GM21390 (cell line): ENCODE measurements around the gene CD163L1.

Experiments
- ATAC-seq: cut with Tn5 transposase; IDR thresholded peaks from one replicate; pipeline ENCODE4 v1.9.1; 2021; ENCODE audit not compliant: unreplicated experiment

CD163L1 gene

GRCh38 chr12:7411343-7411742 lies 32.6 kb downstream of the CD163L1 start:
- ATAC-seq: no peak

- ATAC-seq: no peak
These were observed 39.7 kb downstream of the CD163L1 start for GRCh38 chr12:7404275-7404674.

- no peak for ATAC-seq
These were observed 40.5 kb downstream of the CD163L1 start for GRCh38 chr12:7403466-7403865.

GRCh38 chr12:7399089-7399488 lies 44.9 kb downstream of the CD163L1 start:
- no peak for ATAC-seq

- no peak for ATAC-seq
These were observed 47.5 kb downstream of the CD163L1 start for GRCh38 chr12:7396418-7396817.

GRCh38 chr12:7395950-7396349 lies 48.0 kb downstream of the CD163L1 start:
- ATAC-seq: no peak

- ATAC-seq: no peak
These were observed 56.7 kb downstream of the CD163L1 start for GRCh38 chr12:7387289-7387688.

- ATAC-seq: no peak
These were observed 60.8 kb downstream of the CD163L1 start for GRCh38 chr12:7383157-7383556.

- no peak for ATAC-seq
These were observed 67.8 kb downstream of the CD163L1 start for GRCh38 chr12:7376196-7376595.

GRCh38 chr12:7375145-7375543 lies 68.8 kb downstream of the CD163L1 start:
- ATAC-seq: no peak

- no peak for ATAC-seq
These were observed 69.4 kb downstream of the CD163L1 start for GRCh38 chr12:7374423-7375144.

- no peak for ATAC-seq
These were observed 70.7 kb downstream of the CD163L1 start for GRCh38 chr12:7373226-7373625.

- ATAC-seq: peak; percentile 72
These were observed 74.7 kb downstream of the CD163L1 start for GRCh38 chr12:7369274-7369729.

GRCh38 chr12:7362734-7363133 lies 81.2 kb downstream of the CD163L1 start:
- no peak for ATAC-seq

- ATAC-seq: no peak
These were observed 82.7 kb downstream of the CD163L1 start for GRCh38 chr12:7361265-7361664.

- ATAC-seq: no peak
These were observed 89.4 kb downstream of the CD163L1 start for GRCh38 chr12:7354529-7354928.

GRCh38 chr12:7352661-7353060 lies 91.3 kb downstream of the CD163L1 start:
- ATAC-seq: no peak

- no peak for ATAC-seq
These were observed 92.8 kb downstream of the CD163L1 start for GRCh38 chr12:7351177-7351576.

- ATAC-seq: no peak
These were observed 94.5 kb downstream of the CD163L1 start for GRCh38 chr12:7349418-7349817.

- ATAC-seq: no peak
These were observed 97.3 kb downstream of the CD163L1 start for GRCh38 chr12:7346551-7347225.

- ATAC-seq: no peak
These were observed 98.9 kb downstream of the CD163L1 start for GRCh38 chr12:7344833-7345606.

- no peak for ATAC-seq
These were observed 104.3 kb downstream of the CD163L1 start for GRCh38 chr12:7339675-7340074.
